ENCODE measurements around the gene GPC4.
"Not testable (repeated sequence)": the region's sequence is repeated elsewhere in the genome, so short reads cannot be mapped to it uniquely, and the experiment has no call there.

GPC4 gene

GRCh38 chrX:133365871-133366611, 49.2 kb downstream of the GPC4 start:
- DNase-seq = no peak

- no peak for DNase-seq
These were observed 50.4 kb downstream of the GPC4 start for GRCh38 chrX:133364865-133365264.

- DNase-seq = no peak
These were observed 51.1 kb downstream of the GPC4 start for GRCh38 chrX:133364196-133364595.

- no peak for DNase-seq
These were observed 52.8 kb downstream of the GPC4 start for GRCh38 chrX:133362538-133362937.

GRCh38 chrX:133359466-133359865, 55.8 kb downstream of the GPC4 start:
- DNase-seq = no peak

GRCh38 chrX:133353233-133353632, 62.1 kb downstream of the GPC4 start:
- no peak for DNase-seq

GRCh38 chrX:133350751-133351150, 64.5 kb downstream of the GPC4 start:
- DNase-seq = no peak

- no peak for DNase-seq
These were observed 69.3 kb downstream of the GPC4 start for GRCh38 chrX:133346026-133346425.

GRCh38 chrX:133339566-133339965, 75.7 kb downstream of the GPC4 start:
- no peak for DNase-seq

- DNase-seq = no peak
These were observed 78.0 kb downstream of the GPC4 start for GRCh38 chrX:133337250-133337649.

- peak in 1 of 2 experiments; percentile 50 for DNase-seq
These were observed 80.3 kb downstream of the GPC4 start for GRCh38 chrX:133335027-133335426.

GRCh38 chrX:133333154-133333750, 82.0 kb downstream of the GPC4 start:
- no peak for DNase-seq

- no peak for DNase-seq
These were observed 82.6 kb downstream of the GPC4 start for GRCh38 chrX:133332737-133333136.

GRCh38 chrX:133330956-133331355, 84.3 kb downstream of the GPC4 start:
- no peak for DNase-seq

GRCh38 chrX:133325422-133325821, 89.9 kb downstream of the GPC4 start:
- DNase-seq = no peak

- DNase-seq = no peak
These were observed 91.9 kb downstream of the GPC4 start for GRCh38 chrX:133323431-133323830.

- DNase-seq = not testable (repeated sequence)
These were observed 93.0 kb downstream of the GPC4 start for GRCh38 chrX:133322269-133322668.

- no peak for DNase-seq
These were observed 93.8 kb downstream of the GPC4 start for GRCh38 chrX:133321451-133321850.

- DNase-seq = no peak
These were observed 101.0 kb downstream of the GPC4 start for GRCh38 chrX:133314281-133314680.

- DNase-seq = no peak
These were observed 106.8 kb downstream of the GPC4 start for GRCh38 chrX:133308499-133308897.

GRCh38 chrX:133307637-133308498, 107.4 kb downstream of the GPC4 start:
- no peak for DNase-seq

- no peak for DNase-seq
These were observed 108.2 kb downstream of the GPC4 start for GRCh38 chrX:133307094-133307493.

GRCh38 chrX:133306316-133306715, 109.0 kb downstream of the GPC4 start:
- DNase-seq = no peak

GRCh38 chrX:133305348-133305747, 109.9 kb downstream of the GPC4 start:
- DNase-seq = no peak

Data from NCI-H526 (cell line).